ENCODE results near the gene RASGRP2.
A peak's percentile ranks its signal among the peaks of the same experiment; 100 is the strongest.

Gene RASGRP2

GRCh38 chr11:64755681-64756361 is 11.9 kb upstream of the RASGRP2 start:
- no peak for DNase-seq (ENCODE audit: low read depth)

GRCh38 chr11:64754919-64755662 is 11.1 kb upstream of the RASGRP2 start:
- DNase-seq (ENCODE audit: low read depth) = no peak

DNA sequence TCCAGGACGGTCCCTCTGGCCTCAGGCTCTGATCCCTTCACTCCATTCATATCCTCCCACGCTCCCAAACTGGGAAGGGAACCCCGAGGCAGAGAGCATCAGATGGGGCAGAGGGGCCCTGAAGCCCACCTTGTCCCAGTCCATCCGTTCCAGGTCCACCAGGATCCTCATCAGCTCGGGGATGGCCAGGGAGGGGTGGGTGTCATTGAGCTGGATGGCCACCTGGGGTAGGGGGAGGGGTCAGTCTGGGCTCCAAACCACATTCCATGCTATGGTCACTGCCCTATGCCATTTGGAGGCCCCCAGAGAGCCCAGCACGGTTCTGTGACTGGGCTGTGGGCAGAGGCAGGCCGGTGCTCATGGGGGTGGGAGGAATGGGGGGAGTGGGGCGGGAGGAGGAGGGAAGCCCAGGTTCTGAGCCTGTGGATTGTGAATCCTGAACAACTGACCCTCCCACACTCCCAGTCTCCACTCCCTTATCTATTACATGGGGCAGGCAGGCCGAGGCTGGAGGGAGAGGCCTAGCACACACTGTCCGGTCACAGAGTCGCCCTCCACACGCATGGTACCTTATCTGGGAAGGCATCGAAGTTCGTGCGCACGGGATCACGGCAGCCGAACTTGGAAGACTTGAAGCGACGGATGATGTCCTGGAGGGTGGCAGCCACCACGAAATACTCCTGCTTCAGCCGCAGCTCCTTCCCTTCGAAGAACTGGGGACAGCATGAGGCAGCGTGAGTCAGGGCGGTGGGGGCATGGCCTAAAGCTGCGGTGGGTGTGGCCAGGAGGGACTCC is 10.4 kb upstream of the RASGRP2 start:
- DNase-seq (ENCODE audit: low read depth) = peak; percentile 50

GRCh38 chr11:64753380-64754123 is 9.6 kb upstream of the RASGRP2 start:
- no peak for DNase-seq (ENCODE audit: low read depth)

GRCh38 chr11:64753019-64753379 is 9.1 kb upstream of the RASGRP2 start:
- DNase-seq (ENCODE audit: low read depth) = no peak

DNA sequence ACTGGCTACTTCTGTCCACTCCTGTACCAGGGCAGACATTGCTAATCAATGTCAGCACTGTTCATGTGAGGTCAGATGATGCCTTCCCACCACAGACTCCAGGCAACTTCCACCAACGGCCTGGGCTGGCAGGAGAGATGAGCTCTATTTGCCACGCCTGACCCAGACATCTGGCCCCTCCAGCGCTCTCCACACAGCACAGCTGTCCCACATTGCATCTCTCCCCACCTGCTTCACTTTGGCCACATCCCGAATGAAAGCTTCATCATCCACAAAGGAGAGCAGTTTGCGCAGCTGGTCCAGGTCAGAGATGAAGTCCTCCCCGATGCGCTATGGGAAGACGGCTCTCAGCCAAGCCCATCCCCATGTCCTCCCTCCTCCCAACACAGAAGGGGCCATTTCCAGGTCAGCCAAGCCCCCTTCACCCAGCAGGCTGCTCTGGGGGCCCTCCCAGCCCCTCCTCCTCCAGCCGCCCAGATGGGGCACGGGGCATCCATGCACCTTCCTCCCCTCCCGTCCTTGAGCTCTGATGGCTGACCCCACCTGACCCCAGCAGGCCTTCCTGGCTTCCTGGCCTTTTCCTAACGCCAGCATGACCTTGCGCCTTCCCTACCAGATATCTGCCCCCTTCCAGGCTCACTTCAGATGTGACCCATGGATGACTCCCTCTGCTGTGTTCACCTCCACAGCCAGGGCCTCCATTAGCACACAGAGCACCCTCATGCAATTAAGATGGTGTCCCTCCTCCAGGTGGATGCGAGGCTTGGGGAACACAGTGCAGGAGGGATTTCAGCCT is 8.4 kb upstream of the RASGRP2 start:
- no peak for DNase-seq (ENCODE audit: low read depth)

GRCh38 chr11:64751580-64751979 is 7.6 kb upstream of the RASGRP2 start:
- no peak for DNase-seq (ENCODE audit: low read depth)

DNA sequence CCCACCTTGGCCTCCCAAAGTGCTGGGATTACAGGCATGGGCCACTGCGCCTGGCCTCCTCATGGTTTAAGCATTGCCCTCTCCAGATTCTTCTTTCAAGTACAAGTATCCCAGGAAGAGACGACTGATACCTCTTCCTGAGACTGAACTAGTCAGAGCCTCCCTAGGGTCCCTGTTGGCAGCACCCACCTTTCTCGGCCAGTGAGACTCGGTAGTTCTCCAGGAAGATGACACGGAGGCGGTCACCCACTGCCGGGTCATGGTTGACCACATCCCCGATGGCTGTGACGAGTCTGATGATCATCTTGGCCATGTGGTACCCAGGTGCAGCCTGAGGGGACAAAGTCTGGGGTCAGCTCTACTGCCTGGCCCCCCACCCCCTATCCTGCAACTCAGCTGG is 7.2 kb upstream of the RASGRP2 start:
- no peak for DNase-seq (ENCODE audit: low read depth)

DNA sequence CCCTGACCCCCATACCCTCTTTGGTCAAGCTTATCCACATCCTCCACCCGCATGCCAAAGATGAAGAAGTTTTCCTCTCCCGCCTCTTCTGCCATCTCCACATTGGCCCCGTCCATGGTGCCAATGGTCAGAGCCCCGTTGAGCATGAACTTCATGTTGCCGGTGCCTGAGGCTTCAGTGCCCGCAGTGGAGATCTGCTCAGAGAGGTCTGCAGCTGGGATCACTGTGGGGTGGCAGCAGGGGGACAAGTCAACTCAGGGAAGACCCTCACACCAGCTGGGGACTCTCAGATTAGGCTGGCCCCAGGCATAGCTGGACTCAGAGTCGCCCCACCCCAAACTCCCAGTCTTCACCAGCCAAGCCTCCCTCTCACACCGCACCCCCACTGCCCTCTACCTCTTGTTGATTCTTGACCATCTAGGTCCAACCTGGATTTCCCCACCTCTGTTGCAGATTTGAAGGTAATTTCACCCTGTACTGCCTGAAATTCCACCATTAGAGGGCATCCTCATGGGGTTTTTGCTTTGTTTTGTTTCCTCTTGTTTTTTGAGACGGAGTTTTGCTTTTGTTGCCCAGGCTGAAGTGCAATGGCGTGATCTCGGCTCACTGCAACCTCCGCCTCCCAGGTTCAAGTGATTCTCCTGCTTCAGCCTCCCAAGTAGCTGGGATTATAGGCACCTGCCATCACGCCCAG is 6.6 kb upstream of the RASGRP2 start:
- DNase-seq (ENCODE audit: low read depth) = no peak

DNA sequence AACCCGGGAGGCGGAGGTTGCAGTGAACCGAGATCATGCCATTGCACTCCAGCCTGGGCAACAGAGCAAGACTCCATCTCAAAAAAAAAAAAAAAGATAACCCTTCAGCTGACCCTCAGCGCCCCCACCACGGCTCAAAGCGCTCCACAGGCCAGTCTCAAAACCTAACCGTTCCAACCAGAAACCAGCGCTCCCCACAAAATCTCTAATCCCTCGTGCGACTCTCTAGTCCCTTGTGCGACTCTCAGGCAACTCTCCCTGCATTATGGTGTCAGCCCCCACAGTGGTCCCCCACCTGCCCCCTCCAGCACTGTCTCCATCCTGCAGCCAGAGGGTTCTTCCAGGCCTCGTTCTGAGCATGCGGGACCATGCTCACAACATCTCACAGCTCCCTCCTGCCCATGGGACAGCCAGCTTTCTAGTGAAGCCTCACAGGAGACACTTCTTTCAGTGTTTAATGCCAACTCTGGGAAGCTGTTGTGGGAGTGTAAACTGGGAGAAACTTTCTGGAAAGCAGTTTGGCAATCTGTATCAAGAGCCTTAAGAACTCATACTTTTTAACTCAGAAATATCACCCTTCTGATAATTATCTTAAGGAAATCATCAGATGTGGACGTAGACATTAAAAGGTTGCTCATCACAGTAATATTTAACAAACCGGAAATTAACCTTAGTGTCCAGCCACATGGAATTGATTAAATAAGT is 4.2 kb upstream of the RASGRP2 start:
- DNase-seq (ENCODE audit: low read depth) = peak; percentile 40

DNA sequence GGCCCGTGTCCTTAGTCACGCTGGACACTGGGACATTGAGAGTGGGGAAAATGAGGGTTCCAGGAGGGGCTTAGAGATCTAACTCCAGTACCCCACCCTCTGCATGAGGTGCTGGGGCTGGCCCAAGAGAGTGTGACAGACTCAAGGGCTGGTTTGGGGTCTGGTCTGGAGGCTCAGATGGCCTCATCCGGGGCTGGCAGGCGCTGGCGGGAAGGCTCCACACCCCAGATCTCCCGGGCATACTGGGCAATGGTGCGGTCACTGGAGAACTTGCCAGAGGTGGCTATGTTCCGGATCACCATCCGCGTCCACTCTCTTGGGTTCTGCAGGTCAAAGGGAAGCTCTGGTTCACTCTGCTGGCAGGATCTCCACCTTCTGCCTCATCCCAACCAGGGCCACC is 2.5 kb upstream of the RASGRP2 start:
- DNase-seq (ENCODE audit: low read depth) = no peak

- peak; percentile 68 for DNase-seq (ENCODE audit: low read depth)
Measured at GRCh38 chr11:64745521-64746328, 1.8 kb upstream of the RASGRP2 start.

DNA sequence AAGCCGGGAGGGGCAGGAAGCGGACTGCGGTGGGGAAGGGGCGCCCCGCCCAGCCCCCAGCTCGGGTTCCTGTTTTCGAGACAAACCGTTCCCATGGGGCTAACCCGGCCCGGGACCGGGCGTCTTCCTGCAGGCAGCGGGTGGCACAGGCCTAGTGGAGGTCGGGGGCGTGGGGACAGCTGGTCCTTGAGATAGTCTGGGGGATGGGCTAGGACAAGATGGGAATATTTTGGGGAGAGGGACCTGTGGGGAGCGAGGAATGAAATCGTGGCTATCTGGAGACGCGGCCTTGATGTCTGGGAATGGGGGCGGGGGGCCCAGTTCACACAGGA is 1.2 kb upstream of the RASGRP2 start:
- no peak for DNase-seq (ENCODE audit: low read depth)

DNA sequence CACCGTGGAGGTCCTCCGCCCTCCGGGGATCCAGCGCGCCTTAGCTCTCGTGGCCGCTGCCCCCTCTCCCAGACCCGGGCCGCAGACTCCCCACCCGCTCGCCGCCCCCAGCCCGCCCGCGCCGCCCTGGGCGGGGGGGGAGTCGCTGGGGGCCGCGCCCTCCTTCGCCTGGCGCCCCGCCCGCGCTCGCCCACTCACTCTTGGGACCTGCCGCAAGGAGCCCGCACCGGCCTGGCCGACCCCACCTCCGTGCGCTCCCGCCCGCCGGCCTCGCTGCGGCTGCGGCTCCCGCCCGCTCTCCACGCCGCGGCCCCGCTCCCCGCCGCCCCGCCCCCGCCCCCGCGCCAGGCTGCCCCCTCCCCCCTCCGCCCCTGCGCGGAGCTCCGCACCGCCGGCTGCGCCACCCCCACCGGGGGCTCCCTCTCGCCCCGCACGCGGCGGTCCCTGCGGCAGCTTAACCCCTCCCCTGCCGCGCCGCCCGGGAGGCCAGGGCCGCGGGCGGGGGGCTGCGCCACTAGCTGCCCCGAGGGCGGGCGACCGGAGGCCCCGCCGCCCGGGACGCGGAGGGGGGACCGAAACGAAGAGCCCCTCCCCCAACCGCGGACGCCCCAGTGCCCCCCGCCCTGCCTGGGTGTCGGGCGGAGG is 724 bp upstream of the RASGRP2 start:
- no peak for DNase-seq (ENCODE audit: low read depth)

DNA sequence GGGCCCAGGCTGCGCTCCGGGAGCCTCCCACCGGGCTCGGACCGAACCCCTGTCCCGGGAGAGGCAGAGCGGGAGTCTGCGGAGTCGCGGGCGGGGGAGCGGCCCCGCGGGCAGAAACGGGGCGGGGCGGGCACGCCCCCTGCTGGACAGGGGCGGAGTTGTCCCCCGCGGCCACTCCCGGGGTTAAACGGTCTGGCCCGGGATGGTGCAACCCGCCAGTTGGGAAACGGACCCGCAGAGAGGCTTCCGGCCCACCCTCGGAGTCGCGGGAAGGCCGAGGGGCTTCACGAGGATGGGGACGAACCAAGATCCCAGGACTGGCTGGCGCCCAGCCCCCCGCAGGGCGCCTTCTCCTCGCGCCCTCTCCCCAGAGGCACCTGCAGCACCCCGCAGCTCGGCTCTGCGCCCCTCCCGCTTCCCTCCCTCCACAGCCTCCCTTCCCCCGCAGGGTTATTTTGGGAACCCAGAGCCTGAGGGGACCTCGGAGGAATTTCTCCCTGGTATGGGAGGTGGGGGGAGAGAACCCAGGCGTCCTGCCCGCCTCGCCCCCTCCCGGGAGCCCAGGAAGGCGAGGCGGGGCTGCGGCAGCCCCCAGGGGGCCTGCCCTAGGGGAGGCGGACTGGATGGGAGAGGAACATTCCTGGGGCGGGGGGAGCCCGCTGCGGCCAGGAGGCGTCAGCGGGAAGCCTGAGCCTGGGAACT is 902 bp downstream of the RASGRP2 start:
- DNase-seq (ENCODE audit: low read depth) = peak; percentile 36

- no peak for DNase-seq (ENCODE audit: low read depth)
Measured at GRCh38 chr11:64742087-64742888, 1.7 kb downstream of the RASGRP2 start.

DNA sequence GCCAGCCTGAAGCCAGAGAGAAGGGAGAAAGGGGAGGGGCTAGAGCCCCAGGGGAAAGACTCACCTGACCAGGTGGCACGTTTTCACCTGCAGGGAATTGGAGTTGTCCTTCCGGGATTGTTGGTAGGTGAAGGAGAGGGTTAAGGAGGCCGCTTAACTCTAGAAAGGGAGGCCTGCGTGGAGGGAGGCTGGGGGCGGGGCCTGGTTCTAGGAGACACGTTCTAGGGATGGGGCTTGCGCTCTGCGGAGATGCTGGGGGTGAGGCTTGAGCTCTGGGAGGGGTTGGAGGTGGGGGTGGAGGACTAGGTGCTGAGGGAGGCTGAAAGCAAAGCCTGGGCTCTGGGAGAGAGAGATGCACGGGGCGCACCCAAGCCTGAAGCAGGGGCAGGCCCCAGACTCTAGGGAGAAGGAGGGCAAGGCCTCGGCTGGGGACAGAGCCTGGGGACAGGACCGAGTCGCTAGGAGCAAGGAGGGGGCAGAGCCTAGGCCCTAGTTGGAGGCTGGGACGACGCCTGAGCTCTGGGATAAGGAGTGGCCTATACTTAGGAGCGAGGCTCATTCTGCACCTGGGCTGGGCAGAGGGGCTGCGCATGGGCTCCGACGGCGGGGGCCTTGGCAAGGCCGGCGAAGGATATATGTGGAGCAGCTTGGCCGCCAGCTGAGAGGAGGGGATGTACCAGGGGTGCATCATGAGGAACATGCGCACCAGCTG is 2.4 kb downstream of the RASGRP2 start:
- DNase-seq (ENCODE audit: low read depth) = no peak
